ENCODE results near the gene NELL1.

Gene NELL1

GRCh38 chr11:20880094-20880493 is 210.7 kb downstream of the NELL1 start:
- FAIRE-seq: no peak

- no peak for FAIRE-seq
Measured at GRCh38 chr11:20881328-20882079, 212.1 kb downstream of the NELL1 start.

GRCh38 chr11:20887137-20887536 is 217.8 kb downstream of the NELL1 start:
- FAIRE-seq: no peak

- FAIRE-seq: no peak
Measured at GRCh38 chr11:20894296-20894695, 224.9 kb downstream of the NELL1 start.

- no peak for FAIRE-seq
Measured at GRCh38 chr11:20909995-20910726, 240.8 kb downstream of the NELL1 start.

- FAIRE-seq: no peak
Measured at GRCh38 chr11:20910733-20911132, 241.3 kb downstream of the NELL1 start.

- FAIRE-seq: no peak
Measured at GRCh38 chr11:20912065-20912821, 242.9 kb downstream of the NELL1 start.

GRCh38 chr11:20912922-20913512 is 243.6 kb downstream of the NELL1 start:
- FAIRE-seq: no peak

GRCh38 chr11:20917306-20917705 is 247.9 kb downstream of the NELL1 start:
- FAIRE-seq: no peak

- FAIRE-seq: no peak
Measured at GRCh38 chr11:20926799-20927540, 257.6 kb downstream of the NELL1 start.

GRCh38 chr11:20931029-20931428 is 261.6 kb downstream of the NELL1 start:
- FAIRE-seq: no peak

- FAIRE-seq: no peak
Measured at GRCh38 chr11:20933086-20933485, 263.7 kb downstream of the NELL1 start.

- FAIRE-seq: no peak
Measured at GRCh38 chr11:20933958-20934357, 264.6 kb downstream of the NELL1 start.

- FAIRE-seq: no peak
Measured at GRCh38 chr11:20934516-20934915, 265.1 kb downstream of the NELL1 start.

- FAIRE-seq: no peak
Measured at GRCh38 chr11:20937826-20938225, 268.4 kb downstream of the NELL1 start.

GRCh38 chr11:20949585-20949984 is 280.2 kb downstream of the NELL1 start:
- FAIRE-seq: no peak

- FAIRE-seq: no peak
Measured at GRCh38 chr11:20962581-20962980, 293.2 kb downstream of the NELL1 start.

GRCh38 chr11:20963596-20963995 is 294.2 kb downstream of the NELL1 start:
- no peak for FAIRE-seq

- FAIRE-seq: no peak
Measured at GRCh38 chr11:20964985-20965384, 295.6 kb downstream of the NELL1 start.

GRCh38 chr11:20966489-20966888 is 297.1 kb downstream of the NELL1 start:
- FAIRE-seq: no peak

- FAIRE-seq: no peak
Measured at GRCh38 chr11:20973940-20974559, 304.7 kb downstream of the NELL1 start.

GRCh38 chr11:20980736-20981135 is 311.4 kb downstream of the NELL1 start:
- FAIRE-seq: no peak
